ENCODE measurements around the gene METTL8. TPM values are rescaled to one million over a fixed set of nuclear protein-coding genes. Genes with fewer than 3 reads are reported as not detected.

The METTL8 gene
- total and polyA plus RNA-seq, 2 of the 13 experiments (the other 11 are each of a cell fraction or from before 2014, with no cell fraction given), result 18.6 to 68.2 TPM

DNA sequence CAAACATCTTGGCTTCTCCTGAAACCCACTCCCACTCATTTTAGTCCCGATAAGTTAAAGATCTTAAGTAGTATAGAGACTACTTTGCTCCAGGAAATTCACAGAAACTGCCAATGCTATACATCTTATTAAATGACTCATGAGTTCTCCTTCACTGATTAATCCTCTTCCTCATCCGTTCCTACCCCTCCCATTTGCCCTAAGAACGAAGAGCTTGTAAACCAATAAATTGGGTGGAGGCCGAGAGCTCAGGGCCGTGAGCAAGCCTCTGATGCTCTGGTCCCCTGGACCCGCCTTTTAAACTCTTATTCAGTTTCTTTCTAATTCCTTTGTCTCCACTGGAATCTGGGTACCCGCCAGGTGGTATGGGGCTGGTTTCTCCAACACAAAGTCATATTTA is 68.6 kb downstream of the METTL8 start (continued):
- TF ChIP-seq, protein P1, sequence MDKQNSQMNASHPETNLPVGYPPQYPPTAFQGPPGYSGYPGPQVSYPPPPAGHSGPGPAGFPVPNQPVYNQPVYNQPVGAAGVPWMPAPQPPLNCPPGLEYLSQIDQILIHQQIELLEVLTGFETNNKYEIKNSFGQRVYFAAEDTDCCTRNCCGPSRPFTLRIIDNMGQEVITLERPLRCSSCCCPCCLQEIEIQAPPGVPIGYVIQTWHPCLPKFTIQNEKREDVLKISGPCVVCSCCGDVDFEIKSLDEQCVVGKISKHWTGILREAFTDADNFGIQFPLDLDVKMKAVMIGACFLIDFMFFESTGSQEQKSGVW (CRISPR knock-in tag; IDR thresholded peaks at IDR 0.05; ENCODE audit: borderline replicate concordance), result no peak
- TF ChIP-seq CHCHD3 (CRISPR knock-in tag; IDR thresholded peaks at IDR 0.05) (no peak), MIER2 (CRISPR knock-in tag; IDR thresholded peaks at IDR 0.05) (no peak), RFX5 (IDR thresholded peaks at IDR 0.05; ENCODE audit: low read depth, low read length) (no peak)

DNA sequence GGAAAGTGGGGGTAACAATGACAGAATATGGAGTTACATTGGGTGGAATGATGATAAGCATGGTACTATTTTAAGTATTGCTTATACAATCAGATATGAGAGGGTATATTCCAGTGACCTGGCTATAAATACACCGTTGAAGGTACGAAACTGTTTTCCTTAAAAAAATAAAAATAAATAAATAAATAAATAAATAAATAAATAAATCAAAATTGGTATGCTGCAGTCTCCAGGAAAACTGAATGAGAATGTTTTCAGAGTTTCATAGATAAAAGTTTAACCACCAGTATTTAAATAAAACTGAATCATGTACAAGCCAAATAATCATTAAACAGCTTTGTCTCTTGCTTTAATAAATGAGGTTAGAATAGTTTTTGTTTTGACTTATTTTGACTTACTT is 71.4 kb downstream of the METTL8 start:
- ChIA-PET POLR2A (no interaction called here), CTCF (ENCODE audit: low intra/inter-chr PET ratio, low total read pairs) (no interaction called here)
- Histone ChIP-seq H3K79me2 (ENCODE audit: insufficient read depth, low read length) (peaks cover 6% of the 10 kb centered on the region), H3K9ac (ENCODE audit: insufficient read depth, low read depth, low read length) (no peak overlapping the region), H3K9me3 (ENCODE audit: low read length) (peaks cover 9% of the 10 kb centered on the region), H3K4me2 (ENCODE audit: low read depth, low read length) (no peak overlapping the region), H2AFZ (ENCODE audit: low read length) (no peak overlapping the region), H3K4me1 (ENCODE audit: insufficient read depth, low read length) (peaks cover 18% of the 10 kb centered on the region), H4K20me1 (ENCODE audit: insufficient read depth, low read length) (no peaks in the 10 kb centered on the region; the same call in 1 of the 2 replicates), H3K27me3 (ENCODE audit: control insufficient read depth in 1 of 2, insufficient read depth in 2 of 2, low read length in 2 of 2) (no peaks in the 10 kb centered on the region), H3K27ac (ENCODE audit: extremely low read length, insufficient read depth, low read length) (no peak overlapping the region), H3K36me3 (replicated peaks in 1 of 2; ENCODE audit: control insufficient read depth in 1 of 2, insufficient read depth in 2 of 2, low read length in 2 of 2) (peaks cover 2 to 5% of the 10 kb centered on the region in 2 experiments; a peak in 3 of 5 replicates), H3K4me3 (replicated peaks in 1 of 3; ENCODE audit: insufficient read depth in 1 of 3, low read depth in 2 of 3, low read length in 3 of 3) (no peak overlapping the region)
- WGBS (ENCODE audit: low lambda C conversion rate), result 95% methylated on average over 2 of the region's 2 CpGs
- DNase-seq (ENCODE audit: low spot score), result no peak
- intact Hi-C loops (cut with micrococcal nuclease; ENCODE audit: unreplicated experiment), result no loop called here
- no peak for FAIRE-seq
- in situ Hi-C loops (cut with HindIII; ENCODE audit: extremely low pct_ligation_motif_present, low pct_unique_long_range_greater_than_20kb), result no loop called here
- BruUV-seq (replicated peaks), result no TSS peak
- no peak for ATAC-seq
- no peak for TF ChIP-seq KLF12 (CRISPR knock-in tag; IDR thresholded peaks at IDR 0.05; ENCODE audit: borderline replicate concordance)

DNA sequence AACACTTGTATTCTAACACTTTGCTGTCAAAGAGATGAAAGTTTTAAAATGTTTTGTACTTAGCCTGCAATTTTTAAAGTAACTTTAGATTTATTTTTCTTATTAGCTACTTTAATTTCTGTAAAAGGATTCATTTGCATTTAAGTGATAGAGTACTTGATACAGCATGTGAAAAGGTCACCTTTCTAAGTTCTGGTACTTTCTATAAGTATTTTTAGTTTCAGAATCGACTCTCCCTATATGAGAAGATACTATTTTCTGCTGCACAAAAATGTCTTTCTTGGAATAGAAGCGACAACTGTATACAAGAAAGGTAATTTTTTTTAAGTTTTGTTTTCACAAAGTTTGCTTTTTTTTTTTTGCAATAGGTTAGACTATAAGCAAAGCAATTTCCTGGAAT is 72.9 kb downstream of the METTL8 start:
- H3K4me1 ChIP-seq (ENCODE audit: insufficient read depth, low read length), result peaks cover 14% of the 10 kb centered on the region
- H4K20me1 ChIP-seq (ENCODE audit: insufficient read depth, low read length), result no peaks in the 10 kb centered on the region; the same call in 1 of the 2 replicates
- FAIRE-seq (no peak), DNase-seq (ENCODE audit: low spot score) (no peak), ATAC-seq (no peak)
- no peak overlapping the region for H3K27ac ChIP-seq (ENCODE audit: extremely low read length, insufficient read depth, low read length)
- POLR2A ChIA-PET, result no interaction called here
- in situ Hi-C loops (cut with HindIII; ENCODE audit: extremely low pct_ligation_motif_present, low pct_unique_long_range_greater_than_20kb) (no loop called here), intact Hi-C loops (cut with micrococcal nuclease; ENCODE audit: unreplicated experiment) (no loop called here)
- WGBS (ENCODE audit: low lambda C conversion rate), result 95% methylated on average over 2 of the region's 2 CpGs
- no peak overlapping the region for H3K9ac ChIP-seq (ENCODE audit: insufficient read depth, low read depth, low read length)
- CTCF ChIA-PET (ENCODE audit: low intra/inter-chr PET ratio, low total read pairs), result no interaction called here
- peaks cover 2 to 10% of the 10 kb centered on the region in 2 experiments; a peak in 4 of 5 replicates for H3K36me3 ChIP-seq (replicated peaks in 1 of 2; ENCODE audit: control insufficient read depth in 1 of 2, insufficient read depth in 2 of 2, low read length in 2 of 2)
- no peaks in the 10 kb centered on the region for H3K27me3 ChIP-seq (ENCODE audit: control insufficient read depth in 1 of 2, insufficient read depth in 2 of 2, low read length in 2 of 2)
- peaks cover 2% of the 10 kb centered on the region for H3K79me2 ChIP-seq (ENCODE audit: insufficient read depth, low read length)
- no peaks in the 10 kb centered on the region for H3K9me3 ChIP-seq (ENCODE audit: low read length)
- no peak overlapping the region for H2AFZ ChIP-seq (ENCODE audit: low read length)
- BruUV-seq (replicated peaks), result no TSS peak
- H3K4me3 ChIP-seq (replicated peaks in 1 of 3; ENCODE audit: insufficient read depth in 1 of 3, low read depth in 2 of 3, low read length in 3 of 3), result no peak overlapping the region
- no peak overlapping the region for H3K4me2 ChIP-seq (ENCODE audit: low read depth, low read length)
- TF ChIP-seq, protein P2, sequence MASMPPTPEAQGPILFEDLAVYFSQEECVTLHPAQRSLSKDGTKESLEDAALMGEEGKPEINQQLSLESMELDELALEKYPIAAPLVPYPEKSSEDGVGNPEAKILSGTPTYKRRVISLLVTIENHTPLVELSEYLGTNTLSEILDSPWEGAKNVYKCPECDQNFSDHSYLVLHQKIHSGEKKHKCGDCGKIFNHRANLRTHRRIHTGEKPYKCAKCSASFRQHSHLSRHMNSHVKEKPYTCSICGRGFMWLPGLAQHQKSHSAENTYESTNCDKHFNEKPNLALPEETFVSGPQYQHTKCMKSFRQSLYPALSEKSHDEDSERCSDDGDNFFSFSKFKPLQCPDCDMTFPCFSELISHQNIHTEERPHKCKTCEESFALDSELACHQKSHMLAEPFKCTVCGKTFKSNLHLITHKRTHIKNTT (CRISPR knock-in tag; IDR thresholded peaks at IDR 0.05), result no peak
- TF ChIP-seq, protein P3, sequence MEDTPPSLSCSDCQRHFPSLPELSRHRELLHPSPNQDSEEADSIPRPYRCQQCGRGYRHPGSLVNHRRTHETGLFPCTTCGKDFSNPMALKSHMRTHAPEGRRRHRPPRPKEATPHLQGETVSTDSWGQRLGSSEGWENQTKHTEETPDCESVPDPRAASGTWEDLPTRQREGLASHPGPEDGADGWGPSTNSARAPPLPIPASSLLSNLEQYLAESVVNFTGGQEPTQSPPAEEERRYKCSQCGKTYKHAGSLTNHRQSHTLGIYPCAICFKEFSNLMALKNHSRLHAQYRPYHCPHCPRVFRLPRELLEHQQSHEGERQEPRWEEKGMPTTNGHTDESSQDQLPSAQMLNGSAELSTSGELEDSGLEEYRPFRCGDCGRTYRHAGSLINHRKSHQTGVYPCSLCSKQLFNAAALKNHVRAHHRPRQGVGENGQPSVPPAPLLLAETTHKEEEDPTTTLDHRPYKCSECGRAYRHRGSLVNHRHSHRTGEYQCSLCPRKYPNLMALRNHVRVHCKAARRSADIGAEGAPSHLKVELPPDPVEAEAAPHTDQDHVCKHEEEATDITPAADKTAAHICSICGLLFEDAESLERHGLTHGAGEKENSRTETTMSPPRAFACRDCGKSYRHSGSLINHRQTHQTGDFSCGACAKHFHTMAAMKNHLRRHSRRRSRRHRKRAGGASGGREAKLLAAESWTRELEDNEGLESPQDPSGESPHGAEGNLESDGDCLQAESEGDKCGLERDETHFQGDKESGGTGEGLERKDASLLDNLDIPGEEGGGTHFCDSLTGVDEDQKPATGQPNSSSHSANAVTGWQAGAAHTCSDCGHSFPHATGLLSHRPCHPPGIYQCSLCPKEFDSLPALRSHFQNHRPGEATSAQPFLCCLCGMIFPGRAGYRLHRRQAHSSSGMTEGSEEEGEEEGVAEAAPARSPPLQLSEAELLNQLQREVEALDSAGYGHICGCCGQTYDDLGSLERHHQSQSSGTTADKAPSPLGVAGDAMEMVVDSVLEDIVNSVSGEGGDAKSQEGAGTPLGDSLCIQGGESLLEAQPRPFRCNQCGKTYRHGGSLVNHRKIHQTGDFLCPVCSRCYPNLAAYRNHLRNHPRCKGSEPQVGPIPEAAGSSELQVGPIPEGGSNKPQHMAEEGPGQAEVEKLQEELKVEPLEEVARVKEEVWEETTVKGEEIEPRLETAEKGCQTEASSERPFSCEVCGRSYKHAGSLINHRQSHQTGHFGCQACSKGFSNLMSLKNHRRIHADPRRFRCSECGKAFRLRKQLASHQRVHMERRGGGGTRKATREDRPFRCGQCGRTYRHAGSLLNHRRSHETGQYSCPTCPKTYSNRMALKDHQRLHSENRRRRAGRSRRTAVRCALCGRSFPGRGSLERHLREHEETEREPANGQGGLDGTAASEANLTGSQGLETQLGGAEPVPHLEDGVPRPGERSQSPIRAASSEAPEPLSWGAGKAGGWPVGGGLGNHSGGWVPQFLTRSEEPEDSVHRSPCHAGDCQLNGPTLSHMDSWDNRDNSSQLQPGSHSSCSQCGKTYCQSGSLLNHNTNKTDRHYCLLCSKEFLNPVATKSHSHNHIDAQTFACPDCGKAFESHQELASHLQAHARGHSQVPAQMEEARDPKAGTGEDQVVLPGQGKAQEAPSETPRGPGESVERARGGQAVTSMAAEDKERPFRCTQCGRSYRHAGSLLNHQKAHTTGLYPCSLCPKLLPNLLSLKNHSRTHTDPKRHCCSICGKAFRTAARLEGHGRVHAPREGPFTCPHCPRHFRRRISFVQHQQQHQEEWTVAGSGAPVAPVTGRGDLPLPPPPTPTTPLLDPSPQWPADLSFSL (CRISPR knock-in tag; IDR thresholded peaks at IDR 0.05), result no peak
- TF ChIP-seq, protein P4, sequence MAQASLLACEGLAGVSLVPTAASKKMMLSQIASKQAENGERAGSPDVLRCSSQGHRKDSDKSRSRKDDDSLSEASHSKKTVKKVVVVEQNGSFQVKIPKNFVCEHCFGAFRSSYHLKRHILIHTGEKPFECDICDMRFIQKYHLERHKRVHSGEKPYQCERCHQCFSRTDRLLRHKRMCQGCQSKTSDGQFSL (CRISPR knock-in tag; IDR thresholded peaks at IDR 0.05), result no peak

All from HepG2 (cell line).